ENCODE data around the gene MSX2.

MSX2 gene

GRCh38 chr5:174718880-174719610 is 5.3 kb upstream of the MSX2 start:
- no peak for DNase-seq (ENCODE audit: low spot score)

- no peak for DNase-seq (ENCODE audit: low spot score)
Measured at GRCh38 chr5:174719793-174720611, 4.4 kb upstream of the MSX2 start.

GRCh38 chr5:174720612-174721529 is 3.5 kb upstream of the MSX2 start:
- no peak for DNase-seq (ENCODE audit: low spot score)

- DNase-seq (ENCODE audit: low spot score) = no peak
Measured at GRCh38 chr5:174721530-174722432, 2.6 kb upstream of the MSX2 start.

- DNase-seq (ENCODE audit: low spot score) = no peak
Measured at GRCh38 chr5:174722500-174722899, 1.9 kb upstream of the MSX2 start.

GRCh38 chr5:174723315-174723978 is 935 bp upstream of the MSX2 start:
- DNase-seq (ENCODE audit: low spot score) = no peak

GRCh38 chr5:174723979-174724483 is 351 bp upstream of the MSX2 start:
- no peak for DNase-seq (ENCODE audit: low spot score)

- DNase-seq (ENCODE audit: low spot score) = no peak
Measured at GRCh38 chr5:174725261-174725990, 1.0 kb downstream of the MSX2 start.

- no peak for DNase-seq (ENCODE audit: low spot score)
Measured at GRCh38 chr5:174725991-174726601, 1.7 kb downstream of the MSX2 start.

GRCh38 chr5:174726916-174727793 is 2.8 kb downstream of the MSX2 start:
- DNase-seq (ENCODE audit: low spot score) = no peak

- DNase-seq (ENCODE audit: low spot score) = no peak
Measured at GRCh38 chr5:174727794-174728680, 3.7 kb downstream of the MSX2 start.

GRCh38 chr5:174729075-174729680 is 4.8 kb downstream of the MSX2 start:
- DNase-seq (ENCODE audit: low spot score) = no peak

- no peak for DNase-seq (ENCODE audit: low spot score)
Measured at GRCh38 chr5:174731214-174732035, 7.0 kb downstream of the MSX2 start.

- DNase-seq (ENCODE audit: low spot score) = no peak
Measured at GRCh38 chr5:174732036-174733020, 7.9 kb downstream of the MSX2 start.

Measured in hepatic stellate cell (primary cell).